ENCODE measurements around the gene NKX3-2.

DNA sequence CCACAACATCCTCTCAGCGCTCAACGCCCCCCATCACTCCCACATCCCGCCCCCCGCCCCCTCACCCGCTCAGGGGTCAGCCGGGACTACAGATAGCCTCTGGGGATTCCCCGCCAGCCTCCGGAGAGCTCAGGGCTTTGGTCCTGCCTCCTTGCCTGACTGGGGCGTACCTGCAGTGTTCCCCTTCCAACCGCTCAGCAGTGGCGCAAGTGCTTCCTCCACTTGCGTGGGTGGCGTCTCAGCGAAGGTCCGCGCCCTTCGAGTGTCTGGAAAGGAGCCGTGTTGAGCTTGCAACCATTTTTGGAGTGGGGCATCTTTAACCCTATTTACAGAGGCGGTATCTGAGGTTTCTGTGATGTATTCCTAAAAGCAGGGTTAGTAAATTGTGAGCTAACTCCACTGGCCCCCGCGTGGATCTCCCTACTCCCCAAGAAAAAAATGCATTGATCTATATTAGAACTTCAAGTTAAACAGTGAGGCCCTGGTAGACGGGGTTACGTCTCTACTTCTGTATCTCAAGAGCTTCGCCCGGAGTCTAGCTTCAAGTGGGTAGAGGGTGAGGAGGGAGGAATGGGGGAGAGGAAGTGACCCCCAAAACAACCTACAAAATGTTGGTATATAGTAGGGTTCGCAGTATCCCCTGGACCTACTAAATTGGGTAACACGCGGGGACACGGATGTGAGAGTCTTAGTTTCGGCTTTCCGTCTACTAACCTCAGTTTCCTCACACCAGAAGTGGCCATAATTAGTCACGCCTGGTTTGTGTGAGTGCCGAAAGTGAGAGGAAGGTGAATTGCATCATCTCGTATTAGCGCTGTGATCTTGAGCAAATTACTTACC is 16.1 kb downstream of the NKX3-2 start:
- TF ChIP-seq, protein P1, sequence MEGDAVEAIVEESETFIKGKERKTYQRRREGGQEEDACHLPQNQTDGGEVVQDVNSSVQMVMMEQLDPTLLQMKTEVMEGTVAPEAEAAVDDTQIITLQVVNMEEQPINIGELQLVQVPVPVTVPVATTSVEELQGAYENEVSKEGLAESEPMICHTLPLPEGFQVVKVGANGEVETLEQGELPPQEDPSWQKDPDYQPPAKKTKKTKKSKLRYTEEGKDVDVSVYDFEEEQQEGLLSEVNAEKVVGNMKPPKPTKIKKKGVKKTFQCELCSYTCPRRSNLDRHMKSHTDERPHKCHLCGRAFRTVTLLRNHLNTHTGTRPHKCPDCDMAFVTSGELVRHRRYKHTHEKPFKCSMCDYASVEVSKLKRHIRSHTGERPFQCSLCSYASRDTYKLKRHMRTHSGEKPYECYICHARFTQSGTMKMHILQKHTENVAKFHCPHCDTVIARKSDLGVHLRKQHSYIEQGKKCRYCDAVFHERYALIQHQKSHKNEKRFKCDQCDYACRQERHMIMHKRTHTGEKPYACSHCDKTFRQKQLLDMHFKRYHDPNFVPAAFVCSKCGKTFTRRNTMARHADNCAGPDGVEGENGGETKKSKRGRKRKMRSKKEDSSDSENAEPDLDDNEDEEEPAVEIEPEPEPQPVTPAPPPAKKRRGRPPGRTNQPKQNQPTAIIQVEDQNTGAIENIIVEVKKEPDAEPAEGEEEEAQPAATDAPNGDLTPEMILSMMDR (IDR thresholded peaks at IDR 0.05) = no peak
- TF ChIP-seq POLR2A (IDR thresholded peaks at IDR 0.05) = no peak

Data from testis (tissue), 2 donors.